Nephron progenitor cell (in vitro differentiated cells): ENCODE results near the gene IDH2.

Source experiments
- DNase-seq: peaks from one replicate; pipeline ENCODE4 v3.0.0; 2021
- H3K27ac Mint-ChIP-seq: 2 replicates; pipeline ENCODE4 v1.8.0; 2021; ENCODE audit warnings: mild to moderate bottlenecking, moderate library complexity, mixed read lengths
- H3K27me3 Mint-ChIP-seq: 2 replicates; pipeline ENCODE4 v1.8.0; 2021; ENCODE audit warnings: mild to moderate bottlenecking, low read depth, mixed read lengths; ENCODE audit not compliant: poor library complexity
- H3K36me3 Mint-ChIP-seq: 2 replicates; pipeline ENCODE4 v1.8.0; 2021; ENCODE audit warnings: low read depth, mixed read lengths
- H3K4me1 Mint-ChIP-seq: 2 replicates; pipeline ENCODE4 v1.8.0; 2021; ENCODE audit warnings: mixed read lengths
- H3K4me3 Mint-ChIP-seq: 2 replicates; pipeline ENCODE4 v1.8.0; 2021; ENCODE audit warnings: mild to moderate bottlenecking, moderate library complexity, mixed read lengths
- H3K9me3 Mint-ChIP-seq: 2 replicates; pipeline ENCODE4 v1.8.0; 2021; ENCODE audit warnings: mild to moderate bottlenecking, moderate library complexity, mixed read lengths
- TF ChIP-seq, protein P1 (sequence below): fragments of 200-600 bp; sonication (generic); IDR thresholded peaks from 2 replicates; pipeline ENCODE4 v1.5.0; 2021; ENCODE audit warnings: antibody characterized with exemption

IDH2 gene

GRCh38 chr15:90042766-90043529 lies 59.3 kb downstream of the IDH2 start:
- Mint-ChIP-seq H3K9me3 (no peaks in the 10 kb centered on the region), H3K4me3 (no peak overlapping the region), H3K36me3 (no peaks in the 10 kb centered on the region), H3K4me1 (peaks cover 91% of the 10 kb centered on the region), H3K27ac (peak overlapping the region; percentile 78), H3K27me3 (peaks cover 3% of the 10 kb centered on the region)
- no peak for DNase-seq
- TF ChIP-seq, protein P1, sequence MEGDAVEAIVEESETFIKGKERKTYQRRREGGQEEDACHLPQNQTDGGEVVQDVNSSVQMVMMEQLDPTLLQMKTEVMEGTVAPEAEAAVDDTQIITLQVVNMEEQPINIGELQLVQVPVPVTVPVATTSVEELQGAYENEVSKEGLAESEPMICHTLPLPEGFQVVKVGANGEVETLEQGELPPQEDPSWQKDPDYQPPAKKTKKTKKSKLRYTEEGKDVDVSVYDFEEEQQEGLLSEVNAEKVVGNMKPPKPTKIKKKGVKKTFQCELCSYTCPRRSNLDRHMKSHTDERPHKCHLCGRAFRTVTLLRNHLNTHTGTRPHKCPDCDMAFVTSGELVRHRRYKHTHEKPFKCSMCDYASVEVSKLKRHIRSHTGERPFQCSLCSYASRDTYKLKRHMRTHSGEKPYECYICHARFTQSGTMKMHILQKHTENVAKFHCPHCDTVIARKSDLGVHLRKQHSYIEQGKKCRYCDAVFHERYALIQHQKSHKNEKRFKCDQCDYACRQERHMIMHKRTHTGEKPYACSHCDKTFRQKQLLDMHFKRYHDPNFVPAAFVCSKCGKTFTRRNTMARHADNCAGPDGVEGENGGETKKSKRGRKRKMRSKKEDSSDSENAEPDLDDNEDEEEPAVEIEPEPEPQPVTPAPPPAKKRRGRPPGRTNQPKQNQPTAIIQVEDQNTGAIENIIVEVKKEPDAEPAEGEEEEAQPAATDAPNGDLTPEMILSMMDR = no peak

DNA sequence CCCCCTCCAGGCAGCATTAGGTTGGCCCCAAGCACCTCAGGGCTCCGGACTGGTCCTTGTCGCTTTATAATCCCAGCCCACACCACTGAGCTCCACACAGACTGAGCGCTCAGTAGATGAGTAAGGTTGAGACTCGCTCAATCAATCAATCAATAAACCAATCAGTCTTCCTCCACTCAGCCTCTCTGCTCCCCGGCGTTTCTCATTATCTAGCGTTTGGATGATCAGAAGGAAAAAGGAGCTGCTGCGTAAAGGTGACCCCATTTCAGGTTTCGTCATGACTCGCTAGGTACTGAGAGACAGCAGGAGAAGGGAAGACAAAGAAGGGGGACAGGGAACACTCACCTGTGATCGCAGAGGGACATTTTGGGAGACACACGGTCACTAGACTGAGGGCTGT lies 59.9 kb downstream of the IDH2 start:
- H3K9me3 Mint-ChIP-seq = no peaks in the 10 kb centered on the region
- TF ChIP-seq, protein P1 = no peak
- no peaks in the 10 kb centered on the region for H3K36me3 Mint-ChIP-seq
- peak overlapping the region; percentile 78 for H3K27ac Mint-ChIP-seq
- H3K4me3 Mint-ChIP-seq = peak overlapping the region; percentile 8
- no peak for DNase-seq
- H3K4me1 Mint-ChIP-seq = peaks cover 97% of the 10 kb centered on the region
- H3K27me3 Mint-ChIP-seq = peaks cover 3% of the 10 kb centered on the region

- no peaks in the 10 kb centered on the region for H3K27me3 Mint-ChIP-seq
- H3K36me3 Mint-ChIP-seq = no peaks in the 10 kb centered on the region
- H3K4me1 Mint-ChIP-seq = peaks cover 99% of the 10 kb centered on the region
- peak overlapping the region; percentile 1 for H3K4me3 Mint-ChIP-seq
- no peak overlapping the region for H3K27ac Mint-ChIP-seq
- no peak for DNase-seq
- TF ChIP-seq, protein P1 = no peak
- H3K9me3 Mint-ChIP-seq = no peaks in the 10 kb centered on the region
Observed at GRCh38 chr15:90040618-90041017, 61.6 kb downstream of the IDH2 start.

DNA sequence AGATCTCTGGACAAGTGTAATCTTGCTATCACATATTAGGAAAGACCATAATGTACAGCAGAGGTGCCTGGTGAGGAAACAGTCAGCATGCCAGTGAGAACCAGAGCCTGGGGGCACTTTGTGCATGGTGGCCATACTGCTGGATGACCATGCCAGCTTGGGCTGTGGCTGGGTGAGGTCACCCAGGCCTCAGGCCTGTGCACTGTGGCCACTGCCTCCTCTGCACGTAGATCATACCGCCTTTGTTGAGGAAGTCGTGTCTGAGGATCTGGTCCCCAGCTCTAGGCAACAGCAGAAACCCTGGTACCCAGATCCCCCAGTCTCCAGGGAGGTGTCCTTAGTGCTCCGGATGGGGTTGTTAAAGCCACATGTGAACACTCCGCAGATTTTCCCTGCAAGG lies 62.3 kb downstream of the IDH2 start:
- H3K4me3 Mint-ChIP-seq = no peak overlapping the region

DNA sequence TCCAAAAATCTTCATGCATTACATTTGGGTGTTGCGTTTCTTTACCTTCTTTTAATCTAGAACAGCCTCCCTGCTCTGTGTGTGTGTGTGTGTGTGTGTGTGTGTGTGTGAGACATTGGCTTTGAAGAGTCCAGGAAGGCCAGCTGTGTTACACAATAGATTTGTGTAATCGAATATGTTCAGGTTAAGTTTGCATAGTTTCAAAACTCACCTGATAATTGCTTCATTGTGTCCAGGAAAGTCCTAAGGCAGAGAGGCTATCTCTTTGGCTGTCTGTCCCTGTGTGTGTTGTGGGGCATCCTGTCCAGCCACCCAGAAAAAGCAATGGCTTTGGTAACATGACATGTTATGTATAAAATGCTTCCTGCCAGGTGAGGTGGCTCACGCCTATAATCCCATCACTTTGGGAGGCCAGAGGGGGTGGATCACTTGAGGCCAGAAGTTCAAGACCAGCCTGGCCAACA lies 63.6 kb downstream of the IDH2 start:
- TF ChIP-seq, protein P1 = no peak
- H3K36me3 Mint-ChIP-seq = no peaks in the 10 kb centered on the region
- H3K27ac Mint-ChIP-seq = no peak overlapping the region
- peaks cover 99% of the 10 kb centered on the region for H3K4me1 Mint-ChIP-seq
- H3K4me3 Mint-ChIP-seq = peak overlapping the region; percentile 2
- H3K9me3 Mint-ChIP-seq = no peaks in the 10 kb centered on the region
- H3K27me3 Mint-ChIP-seq = no peaks in the 10 kb centered on the region
- no peak for DNase-seq

More for the DNA sequence above, 62.3 kb downstream of the IDH2 start:
- Mint-ChIP-seq H3K9me3 (no peaks in the 10 kb centered on the region), H3K36me3 (no peaks in the 10 kb centered on the region), H3K27ac (no peak overlapping the region), H3K27me3 (no peaks in the 10 kb centered on the region), H3K4me1 (peaks cover 99% of the 10 kb centered on the region)
- TF ChIP-seq, protein P1 = no peak
- DNase-seq = no peak
